ENCODE measurements around the gene INS. TPM values are rescaled to one million over a fixed set of nuclear protein-coding genes. Genes with fewer than 3 reads are reported as not detected.

Gene INS
- total and polyA plus RNA-seq, 4 experiments from 2014 or later, result not detected

DNA sequence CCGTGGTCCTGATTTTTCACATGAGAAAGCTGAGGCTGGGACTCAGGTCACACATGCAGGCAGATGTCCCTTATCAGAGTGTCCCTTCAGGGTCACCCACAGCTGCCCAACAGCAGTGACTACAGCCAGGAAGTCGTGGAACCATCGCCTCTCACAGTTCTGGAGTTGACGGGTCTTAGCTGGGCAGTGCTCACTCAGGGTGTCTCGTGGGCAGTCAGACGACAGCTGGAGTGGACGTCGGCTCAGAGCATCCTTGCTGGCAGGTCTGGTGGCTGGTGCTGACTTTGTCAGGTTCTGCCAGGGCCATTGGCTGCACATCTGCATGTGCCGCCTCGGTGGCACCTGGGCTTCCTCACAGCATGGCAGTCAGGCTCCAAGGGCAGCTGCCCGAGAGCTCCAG is 46.2 kb upstream of the INS start:
- Mint-ChIP-seq H3K4me3 (no peak overlapping the region), H3K4me1 (no peaks in the 10 kb centered on the region), H3K27ac (no peak overlapping the region), H3K9me3 (no peaks in the 10 kb centered on the region), H3K27me3 (peaks cover 0 to 3% of the 10 kb centered on the region in 2 donors), H3K36me3 (no peaks in the 10 kb centered on the region)
- DNase-seq, result peak in 1 of 5 donors; percentile 19
- Histone ChIP-seq H3K4me1 (ENCODE audit: insufficient read depth, low read length) (no peaks in the 10 kb centered on the region), H3K4me3 (ENCODE audit: low read length in 2 of 2) (no peak overlapping the region), H3K27me3 (ENCODE audit: insufficient read depth, low read length) (no peaks in the 10 kb centered on the region), H3K36me3 (ENCODE audit: insufficient read depth, low read length) (no peaks in the 10 kb centered on the region), H3K27ac (ENCODE audit: low read depth, low read length) (no peak overlapping the region), H3K9me3 (ENCODE audit: control insufficient read depth in 1 of 2, low read length in 2 of 2) (no peaks in the 10 kb centered on the region)
- ChIA-PET CTCF (ENCODE audit: partially characterized antibody) (interaction anchor here (1.1 kb wide), 1 partner anchor 13 kb away, joined by 4 read pairs; no protein-coding TSS in a partner anchor), POLR2A (ENCODE audit: partially characterized antibody) (no interaction called here)
- intact Hi-C loops (cut with micrococcal nuclease), result no loop called here

DNA sequence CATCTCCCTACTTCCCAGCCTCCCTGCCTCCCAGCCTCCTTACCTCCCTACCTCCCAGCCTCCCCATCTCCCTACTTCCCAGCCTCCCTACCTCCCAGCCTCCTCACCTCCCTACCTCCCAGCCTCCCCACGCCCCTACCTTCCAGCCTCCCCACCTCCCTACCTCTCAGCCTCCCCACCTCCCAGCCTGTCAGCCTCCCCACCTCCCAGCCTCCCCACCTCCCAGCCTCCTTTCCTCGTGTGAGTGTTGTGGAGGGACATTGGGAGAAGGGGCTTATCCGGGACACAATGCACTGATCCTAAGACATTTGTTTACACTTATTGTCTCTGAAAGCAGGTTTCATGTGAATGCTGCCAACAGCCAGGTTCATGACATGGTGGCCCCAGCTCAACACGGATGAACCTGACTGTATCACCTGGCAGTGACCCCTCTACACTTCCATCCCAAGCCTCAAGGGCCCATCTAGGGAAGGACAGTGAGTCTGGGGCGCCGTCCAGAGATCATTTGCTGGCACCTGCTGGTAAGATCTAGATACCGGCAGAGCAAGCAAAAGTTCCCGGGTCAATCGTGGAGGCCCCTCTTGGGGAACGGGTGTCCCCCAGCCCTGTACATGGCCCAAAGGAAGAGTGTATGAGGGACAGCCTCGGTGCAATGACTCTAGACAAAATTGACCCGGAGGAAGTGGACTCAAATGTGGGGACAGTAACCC is 45.1 kb upstream of the INS start:
- no peaks in the 10 kb centered on the region for H3K4me1 Mint-ChIP-seq
- Histone ChIP-seq H3K9me3 (ENCODE audit: control insufficient read depth in 1 of 2, low read length in 2 of 2) (no peaks in the 10 kb centered on the region), H3K36me3 (ENCODE audit: insufficient read depth, low read length) (no peaks in the 10 kb centered on the region), H3K4me1 (ENCODE audit: insufficient read depth, low read length) (no peaks in the 10 kb centered on the region), H3K27ac (ENCODE audit: low read depth, low read length) (no peak overlapping the region), H3K4me3 (ENCODE audit: low read length in 2 of 2) (no peak overlapping the region), H3K27me3 (ENCODE audit: insufficient read depth, low read length) (no peaks in the 10 kb centered on the region)
- H3K9me3 Mint-ChIP-seq, result peaks cover 0 to 1% (median 0%) of the 10 kb centered on the region in 8 donors
- H3K4me3 Mint-ChIP-seq, result no peak overlapping the region
- ChIA-PET POLR2A (ENCODE audit: partially characterized antibody) (no interaction called here), CTCF (ENCODE audit: partially characterized antibody) (no interaction called here)
- peaks cover 0 to 3% of the 10 kb centered on the region in 2 donors for H3K27me3 Mint-ChIP-seq
- no peak for DNase-seq
- H3K36me3 Mint-ChIP-seq, result no peaks in the 10 kb centered on the region
- no peak overlapping the region for H3K27ac Mint-ChIP-seq
- intact Hi-C loops (cut with micrococcal nuclease), result no loop called here

- no peaks in the 10 kb centered on the region for H3K27me3 ChIP-seq (ENCODE audit: insufficient read depth, low read length)
- no peaks in the 10 kb centered on the region for H3K4me1 ChIP-seq (ENCODE audit: insufficient read depth, low read length)
- H3K9me3 ChIP-seq (ENCODE audit: control insufficient read depth in 1 of 2, low read length in 2 of 2), result no peaks in the 10 kb centered on the region
- ChIA-PET CTCF (ENCODE audit: partially characterized antibody) (no interaction called here), POLR2A (ENCODE audit: partially characterized antibody) (no interaction called here)
- intact Hi-C loops (cut with micrococcal nuclease), result no loop called here
- no peak overlapping the region for H3K4me3 ChIP-seq (ENCODE audit: low read length in 2 of 2)
- DNase-seq, result no peak
- Mint-ChIP-seq H3K9me3 (peaks cover 0 to 5% (median 0%) of the 10 kb centered on the region in 8 donors), H3K4me1 (no peaks in the 10 kb centered on the region), H3K27ac (no peak overlapping the region), H3K4me3 (no peak overlapping the region), H3K27me3 (peaks cover 0 to 3% of the 10 kb centered on the region in 2 donors), H3K36me3 (no peaks in the 10 kb centered on the region)
- no peaks in the 10 kb centered on the region for H3K36me3 ChIP-seq (ENCODE audit: insufficient read depth, low read length)
- no peak overlapping the region for H3K27ac ChIP-seq (ENCODE audit: low read depth, low read length)
These were observed 44.3 kb upstream of the INS start for GRCh38 chr11:2205214-2205720.

DNA sequence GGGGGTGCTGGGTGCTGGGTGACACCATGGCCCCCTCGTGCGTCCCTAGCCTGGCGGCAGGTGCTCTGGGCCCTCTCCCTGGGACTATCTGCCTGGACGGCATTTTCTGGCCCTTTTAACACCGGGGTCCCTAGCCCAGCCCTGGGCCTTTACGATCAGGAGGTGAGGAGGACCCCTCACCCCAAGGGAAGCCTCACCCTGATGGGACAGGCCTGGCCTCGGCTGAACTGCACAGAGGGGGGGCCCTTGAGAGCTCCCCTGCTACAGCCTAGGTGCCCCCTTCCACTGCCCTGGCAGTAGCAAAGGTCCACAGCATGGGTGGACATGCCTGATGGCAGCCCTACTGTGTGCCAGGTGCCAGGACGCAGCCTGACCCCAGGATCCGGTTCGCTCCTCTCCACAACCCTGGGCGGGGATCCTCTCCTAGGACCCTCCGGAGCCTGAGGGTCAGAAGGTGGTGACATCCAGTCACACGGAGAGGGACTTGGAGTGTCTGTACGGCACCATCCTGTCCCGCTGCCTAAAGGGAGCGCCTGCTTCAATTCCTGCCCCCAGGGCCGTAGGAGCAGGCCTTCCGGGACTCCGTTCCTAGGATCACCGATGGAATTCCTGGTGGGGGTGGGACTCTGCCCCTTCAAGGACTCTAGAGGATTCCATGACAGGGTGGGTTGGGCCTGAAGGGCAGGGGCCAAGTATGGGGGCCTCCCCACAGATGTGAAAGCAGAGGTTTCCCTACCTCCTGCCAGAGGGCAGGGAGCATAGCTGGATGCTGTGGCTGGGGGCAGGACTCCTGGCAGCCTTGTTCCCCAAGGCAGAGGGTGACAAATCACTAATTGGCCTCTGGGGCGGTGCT is 43.6 kb upstream of the INS start:
- POLR2A ChIA-PET (ENCODE audit: partially characterized antibody), result no interaction called here
- Histone ChIP-seq H3K9me3 (ENCODE audit: control insufficient read depth in 1 of 2, low read length in 2 of 2) (no peaks in the 10 kb centered on the region), H3K27me3 (ENCODE audit: insufficient read depth, low read length) (no peaks in the 10 kb centered on the region), H3K4me3 (ENCODE audit: low read length in 2 of 2) (no peak overlapping the region), H3K4me1 (ENCODE audit: insufficient read depth, low read length) (no peaks in the 10 kb centered on the region), H3K36me3 (ENCODE audit: insufficient read depth, low read length) (no peaks in the 10 kb centered on the region), H3K27ac (ENCODE audit: low read depth, low read length) (no peak overlapping the region)
- CTCF ChIA-PET (ENCODE audit: partially characterized antibody), result interaction anchor here (0.8 to 1.2 kb wide), 2 partner anchors 101 to 216 kb away, joined by 3 read pairs; no protein-coding TSS in a partner anchor
- DNase-seq, result no peak
- no peak overlapping the region for H3K4me3 Mint-ChIP-seq
- H3K36me3 Mint-ChIP-seq, result no peaks in the 10 kb centered on the region
- no peaks in the 10 kb centered on the region for H3K4me1 Mint-ChIP-seq
- peaks cover 0 to 5% (median 0%) of the 10 kb centered on the region in 8 donors for H3K9me3 Mint-ChIP-seq
- intact Hi-C loops (cut with micrococcal nuclease), result no loop called here
- peaks cover 0 to 3% of the 10 kb centered on the region in 2 donors for H3K27me3 Mint-ChIP-seq
- H3K27ac Mint-ChIP-seq, result no peak overlapping the region

DNA sequence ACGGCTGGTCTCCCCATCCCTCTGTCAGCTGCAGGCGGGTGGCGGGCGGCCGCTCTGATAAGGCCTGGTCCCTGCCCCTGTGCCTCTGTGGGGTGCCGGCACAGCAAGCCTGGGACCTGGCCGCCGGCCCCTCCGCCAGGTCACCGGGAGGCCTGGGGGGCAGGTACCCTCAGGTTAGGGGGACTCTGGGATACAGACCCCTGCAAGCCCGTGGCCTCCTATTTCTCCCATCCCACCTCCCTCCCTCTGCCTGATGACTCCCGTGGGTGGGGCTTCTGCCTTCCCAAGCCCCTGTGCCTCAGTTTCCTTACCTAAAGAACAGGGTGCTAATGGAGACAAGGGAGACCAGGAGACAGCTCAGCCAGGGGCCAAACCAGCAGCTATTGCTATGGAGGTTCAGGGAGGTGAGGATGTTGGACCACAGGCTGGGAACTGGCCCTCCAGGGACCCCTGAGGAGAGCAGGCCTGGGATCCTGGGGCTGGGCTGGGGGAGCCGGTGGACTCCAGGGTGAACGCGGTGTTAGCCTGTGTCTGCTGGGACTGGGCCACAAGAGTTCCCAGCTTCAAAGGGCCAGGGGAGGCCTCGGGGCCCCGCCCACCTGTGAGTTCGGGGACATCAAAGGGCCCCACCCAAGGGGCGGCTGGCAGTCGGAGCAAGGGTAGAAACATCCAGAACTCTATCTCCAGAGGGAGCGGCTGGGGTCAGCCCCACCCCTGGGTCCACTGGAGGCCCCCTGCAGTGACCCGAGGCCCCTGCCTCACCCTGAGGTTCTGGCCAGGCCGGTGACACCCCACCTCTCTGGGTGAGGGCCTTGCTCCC is 42.6 kb upstream of the INS start:
- no peak overlapping the region for H3K4me3 Mint-ChIP-seq
- Histone ChIP-seq H3K27ac (ENCODE audit: low read depth, low read length) (no peak overlapping the region), H3K36me3 (ENCODE audit: insufficient read depth, low read length) (no peaks in the 10 kb centered on the region), H3K4me3 (ENCODE audit: low read length in 2 of 2) (no peak overlapping the region), H3K9me3 (ENCODE audit: control insufficient read depth in 1 of 2, low read length in 2 of 2) (no peaks in the 10 kb centered on the region), H3K4me1 (ENCODE audit: insufficient read depth, low read length) (no peaks in the 10 kb centered on the region), H3K27me3 (ENCODE audit: insufficient read depth, low read length) (no peaks in the 10 kb centered on the region)
- H3K27me3 Mint-ChIP-seq, result peaks cover 0 to 3% of the 10 kb centered on the region in 2 donors
- H3K9me3 Mint-ChIP-seq, result peaks cover 0 to 5% (median 0%) of the 10 kb centered on the region in 8 donors
- DNase-seq, result peak in 1 of 5 donors; percentile 25
- POLR2A ChIA-PET (ENCODE audit: partially characterized antibody), result no interaction called here
- intact Hi-C loops (cut with micrococcal nuclease), result no loop called here
- CTCF ChIA-PET (ENCODE audit: partially characterized antibody), result interaction anchor here (0.8 to 1.2 kb wide), 2 partner anchors 101 to 217 kb away, joined by 3 read pairs; no protein-coding TSS in a partner anchor
- H3K4me1 Mint-ChIP-seq, result no peaks in the 10 kb centered on the region
- no peak overlapping the region for H3K27ac Mint-ChIP-seq
- H3K36me3 Mint-ChIP-seq, result no peaks in the 10 kb centered on the region

GRCh38 chr11:2202900-2203439 is 42.0 kb upstream of the INS start:
- Mint-ChIP-seq H3K9me3 (peaks cover 0 to 5% (median 0%) of the 10 kb centered on the region in 8 donors), H3K4me3 (no peak overlapping the region), H3K27ac (no peak overlapping the region), H3K4me1 (no peaks in the 10 kb centered on the region), H3K36me3 (no peaks in the 10 kb centered on the region), H3K27me3 (peaks cover 0 to 2% of the 10 kb centered on the region in 2 donors)
- ChIA-PET CTCF (ENCODE audit: partially characterized antibody) (interaction anchor here (1.2 kb wide), 1 partner anchor 217 kb away, joined by 3 read pairs; no protein-coding TSS in a partner anchor), POLR2A (ENCODE audit: partially characterized antibody) (no interaction called here)
- no peaks in the 10 kb centered on the region for H3K4me1 ChIP-seq (ENCODE audit: insufficient read depth, low read length)
- H3K4me3 ChIP-seq (ENCODE audit: low read length in 2 of 2), result no peak overlapping the region
- no peaks in the 10 kb centered on the region for H3K36me3 ChIP-seq (ENCODE audit: insufficient read depth, low read length)
- no peaks in the 10 kb centered on the region for H3K9me3 ChIP-seq (ENCODE audit: control insufficient read depth in 1 of 2, low read length in 2 of 2)
- no peaks in the 10 kb centered on the region for H3K27me3 ChIP-seq (ENCODE audit: insufficient read depth, low read length)
- H3K27ac ChIP-seq (ENCODE audit: low read depth, low read length), result no peak overlapping the region
- peak in 1 of 5 donors; percentile 30 for DNase-seq
- intact Hi-C loops (cut with micrococcal nuclease), result no loop called here
